LoVo (cell line): ENCODE data around the gene RBBP4.
"Not testable (repeated sequence)": the region's sequence is repeated elsewhere in the genome, so short reads cannot be mapped to it uniquely, and the experiment has no call there.

Source experiments
- DNase-seq: peaks from one replicate; pipeline ENCODE4 v3.0.0-alpha.2; 2016; ENCODE audit warnings: low spot score

Gene RBBP4

DNA sequence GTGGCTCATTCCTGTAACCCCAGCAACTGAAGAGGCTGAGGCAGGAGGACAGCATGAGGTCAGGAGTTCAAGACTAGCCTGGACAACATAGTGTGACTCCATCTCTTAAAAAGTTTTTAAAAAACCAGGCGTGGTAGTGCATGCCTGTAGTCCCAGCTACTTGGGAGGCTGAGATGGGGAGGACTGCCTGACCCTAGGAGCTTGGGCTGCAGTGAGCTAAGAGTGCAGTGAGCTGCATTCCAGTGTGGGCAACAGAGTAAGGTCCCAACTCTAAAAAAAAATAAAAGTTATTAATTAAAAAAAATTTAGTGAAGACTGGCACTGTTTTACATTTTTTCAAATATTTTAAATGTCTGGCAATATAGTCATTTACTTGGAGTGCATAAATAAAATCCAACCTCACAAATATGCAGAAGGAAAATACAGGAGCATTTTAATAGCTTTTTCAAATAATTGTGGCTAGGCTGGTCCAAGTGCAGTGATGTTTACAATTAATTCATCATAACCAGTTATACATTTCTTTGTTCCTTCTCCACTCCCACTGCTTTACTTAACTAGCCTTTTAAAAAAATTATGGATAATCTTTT is 11.4 kb upstream of the RBBP4 start:
- no peak for DNase-seq

GRCh38 chr1:32642292-32642827 is 8.6 kb upstream of the RBBP4 start:
- DNase-seq, result not testable (repeated sequence)

DNA sequence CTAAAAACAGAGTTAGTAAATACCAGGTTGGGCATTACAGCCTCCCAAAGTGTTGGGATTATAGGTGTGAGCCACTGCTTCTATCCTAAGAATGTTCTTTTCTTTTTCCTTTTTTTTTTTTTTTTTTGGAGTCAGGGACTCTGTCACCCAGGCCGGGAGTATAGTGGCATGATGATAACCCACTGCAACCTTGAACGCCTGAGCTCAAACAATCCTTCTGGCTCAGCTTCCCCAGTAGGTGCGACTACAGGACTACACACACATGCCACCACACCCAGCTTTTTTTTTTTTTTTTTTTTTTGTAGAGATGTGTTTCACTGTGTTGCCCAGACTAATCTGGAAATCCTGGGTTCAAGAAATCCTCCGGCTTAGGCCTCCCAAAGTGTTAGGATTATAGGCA is 6.6 kb upstream of the RBBP4 start:
- no peak for DNase-seq

DNA sequence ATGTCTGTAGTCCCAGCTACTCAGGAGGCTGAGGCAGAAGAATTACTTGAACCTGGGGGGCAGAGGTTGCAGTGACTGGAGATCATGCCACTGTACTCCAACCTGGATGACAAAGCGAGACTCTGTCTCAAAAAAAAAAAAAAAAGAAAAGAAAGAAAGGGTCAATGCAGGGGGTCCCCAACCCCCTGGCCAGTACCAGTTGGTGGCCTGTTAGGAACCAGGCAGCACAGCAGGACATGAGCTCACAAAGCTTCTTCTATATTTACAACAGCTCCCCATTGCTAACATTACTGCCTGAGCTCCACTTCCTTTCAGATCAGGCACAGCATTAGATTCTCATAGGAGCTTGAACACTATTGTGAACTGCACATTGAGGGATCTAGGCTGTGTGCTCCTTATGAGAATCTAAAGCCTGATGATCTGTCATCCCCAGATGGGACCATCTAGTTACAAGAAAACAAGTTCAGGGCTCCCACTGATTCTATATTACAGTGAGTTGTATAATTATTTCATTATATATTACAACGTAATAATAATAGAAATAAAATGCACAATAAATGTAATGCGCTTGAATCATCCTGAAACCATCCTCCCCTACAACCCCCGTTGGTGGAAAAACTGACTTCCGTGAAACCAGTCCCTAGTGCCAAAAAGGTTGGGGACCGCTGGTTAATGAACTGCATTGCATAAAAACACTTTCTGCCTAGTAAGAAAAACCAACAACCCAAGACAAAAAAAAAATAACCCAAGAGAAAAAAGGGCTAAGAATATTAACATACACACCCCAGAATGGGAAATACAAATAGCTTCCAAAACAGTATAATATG is 3.5 kb upstream of the RBBP4 start:
- no peak for DNase-seq

DNA sequence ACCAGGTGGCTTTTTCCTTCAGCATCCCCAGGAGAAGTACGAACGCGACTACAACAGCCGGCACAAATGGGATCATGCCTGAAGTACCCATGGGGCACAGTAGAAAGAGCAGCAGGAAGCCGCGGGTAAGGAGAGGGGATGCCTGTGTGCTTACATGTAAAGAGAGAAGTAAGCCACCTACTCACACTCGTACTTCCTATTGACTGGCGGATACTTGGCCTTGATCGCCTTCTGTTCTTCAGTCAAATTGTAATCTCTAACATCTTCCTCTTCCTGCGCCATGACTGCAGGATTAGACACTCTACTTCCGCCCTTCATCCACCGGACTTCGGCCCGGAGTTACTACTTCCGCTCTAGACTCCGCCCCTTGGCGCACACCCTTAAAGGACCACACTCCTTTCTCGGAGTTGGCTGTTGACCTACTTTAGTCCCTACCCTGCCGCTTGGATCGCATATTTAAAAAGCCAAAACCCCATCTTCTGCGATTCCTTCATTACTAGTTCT is 708 bp upstream of the RBBP4 start, which contains the start of gene ZBTB8OS:
TSS of gene ZBTB8OS (minus strand) at position 303 of the 504 bp plus-strand sequence. CDS start at position 282, 21 bp downstream.
- peak; percentile 95 for DNase-seq

- DNase-seq, result no peak
These were observed 559 bp downstream of the RBBP4 start for GRCh38 chr1:32651461-32652073.

DNA sequence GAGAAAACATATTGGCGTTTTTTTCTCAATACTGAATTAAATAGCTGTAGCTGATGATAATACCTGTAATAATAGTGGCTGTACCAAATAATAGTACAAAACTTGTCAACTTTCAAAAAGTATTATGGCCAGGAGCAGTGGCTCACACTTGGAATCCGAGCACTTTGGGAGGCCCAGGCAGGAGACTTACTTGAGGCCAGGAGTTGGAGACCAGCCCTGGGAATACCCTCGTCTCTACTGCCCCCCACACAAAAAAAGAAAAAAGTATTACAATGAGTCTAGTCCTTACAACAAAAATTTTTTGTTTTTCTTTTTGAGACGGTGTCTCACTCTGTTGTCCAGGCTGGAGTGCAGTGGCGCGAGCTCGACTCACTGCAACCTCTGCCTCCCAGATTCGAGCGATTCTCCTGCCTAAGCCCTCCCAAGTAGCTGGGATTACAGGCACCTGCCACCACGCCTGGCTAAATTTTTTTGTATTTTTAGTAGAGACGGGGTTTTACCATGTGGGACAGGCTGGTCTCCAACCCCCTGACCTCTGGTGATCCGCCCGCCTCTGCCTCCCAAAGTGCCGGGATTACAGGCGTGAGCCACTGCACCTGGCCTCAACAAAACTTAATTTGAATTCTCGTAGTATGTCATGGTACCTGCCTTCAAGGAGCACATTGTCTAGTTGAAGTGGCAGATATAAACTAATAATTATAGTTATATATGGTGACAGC is 1.4 kb downstream of the RBBP4 start:
- no peak for DNase-seq

GRCh38 chr1:32659581-32659980 is 8.6 kb downstream of the RBBP4 start:
- DNase-seq, result no peak

GRCh38 chr1:32665915-32666314 is 14.9 kb downstream of the RBBP4 start:
- DNase-seq, result no peak

DNA sequence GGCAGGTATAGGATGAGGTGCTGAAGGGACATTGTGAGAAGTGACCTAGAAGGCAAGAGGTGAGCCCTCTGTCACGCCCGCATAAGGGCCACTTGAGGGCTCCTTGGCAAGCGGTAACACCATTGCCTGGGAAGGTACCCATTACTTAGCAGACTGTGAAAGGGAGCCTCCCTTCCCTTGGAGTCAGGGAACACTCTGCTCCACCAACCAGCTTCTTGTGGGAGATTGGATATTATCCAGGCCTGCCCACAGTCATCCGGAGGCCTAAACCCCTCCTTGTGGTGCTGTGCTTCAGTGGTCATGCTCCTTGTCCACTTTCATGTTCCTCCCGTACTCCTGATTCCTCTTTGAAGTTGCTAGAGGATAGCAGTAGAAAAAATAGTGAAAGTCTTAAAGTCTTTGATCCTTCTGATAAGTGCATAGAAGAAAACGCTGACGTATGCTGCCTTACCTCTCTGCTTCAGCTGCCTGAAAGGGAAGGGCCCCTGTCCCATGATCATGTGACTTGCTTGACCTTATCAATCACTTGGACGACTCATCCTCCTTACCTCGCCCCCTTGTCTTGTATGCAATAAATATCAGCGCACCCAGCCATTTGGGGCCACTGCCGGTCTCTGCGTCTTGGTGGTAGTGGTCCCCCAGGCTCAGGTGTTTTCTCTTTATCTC is 16.0 kb downstream of the RBBP4 start:
- no peak for DNase-seq

DNA sequence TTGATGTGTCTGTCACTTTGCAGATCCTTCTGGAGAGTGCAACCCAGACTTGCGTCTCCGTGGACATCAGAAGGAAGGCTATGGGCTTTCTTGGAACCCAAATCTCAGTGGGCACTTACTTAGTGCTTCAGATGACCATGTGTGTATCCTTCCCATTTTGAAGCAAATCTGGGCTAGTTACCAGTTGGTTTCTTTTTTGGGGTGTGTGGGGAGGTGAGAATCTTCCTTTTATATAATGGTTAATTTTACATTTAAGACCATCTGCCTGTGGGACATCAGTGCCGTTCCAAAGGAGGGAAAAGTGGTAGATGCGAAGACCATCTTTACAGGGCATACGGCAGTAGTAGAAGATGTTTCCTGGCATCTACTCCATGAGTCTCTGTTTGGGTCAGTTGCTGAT is 17.7 kb downstream of the RBBP4 start:
- not testable (repeated sequence) for DNase-seq

GRCh38 chr1:32676945-32677344 is 25.9 kb downstream of the RBBP4 start:
- DNase-seq, result no peak

DNA sequence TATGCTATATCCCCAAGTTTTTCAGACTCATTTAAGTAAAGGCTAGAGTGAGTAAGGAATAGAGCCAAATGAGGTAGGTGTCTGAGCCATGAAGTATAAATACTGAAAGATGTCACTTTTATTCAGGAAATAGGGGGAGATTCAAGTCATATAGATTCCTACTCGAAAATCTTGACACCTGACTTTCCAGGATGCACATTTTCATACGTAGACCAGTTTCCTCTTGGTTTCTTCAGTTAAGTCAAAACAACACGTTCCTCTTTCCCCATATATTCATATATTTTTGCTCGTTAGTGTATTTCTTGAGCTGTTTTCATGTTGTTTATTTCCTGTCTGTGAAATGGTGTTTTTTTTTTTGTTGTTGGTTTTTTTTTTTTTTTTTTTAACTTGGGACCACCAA is 29.0 kb downstream of the RBBP4 start:
- DNase-seq, result not testable (repeated sequence)

DNA sequence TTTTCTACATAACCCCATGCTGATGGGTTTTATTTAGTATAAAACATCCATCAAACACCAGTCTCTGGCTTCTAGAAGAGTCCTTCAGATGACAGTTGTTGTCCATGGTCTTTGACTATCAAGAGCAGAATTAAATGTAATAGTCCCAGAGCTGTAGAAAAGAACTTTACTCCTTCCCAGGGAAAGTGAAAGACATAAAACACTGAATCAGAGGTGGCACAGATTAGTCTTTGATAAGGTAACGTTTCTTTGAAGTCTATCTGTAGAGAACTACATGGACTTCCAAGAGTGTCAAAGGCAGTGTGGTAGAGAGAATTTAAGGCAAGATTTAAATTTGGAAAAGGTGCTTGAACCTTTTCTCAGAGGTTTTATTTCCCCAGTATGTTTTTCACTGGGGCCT is 29.6 kb downstream of the RBBP4 start:
- no peak for DNase-seq

- no peak for DNase-seq
These were observed 30.5 kb downstream of the RBBP4 start for GRCh38 chr1:32681509-32681908.

- no peak for DNase-seq
These were observed 31.0 kb downstream of the RBBP4 start for GRCh38 chr1:32681999-32682398.

- DNase-seq, result no peak
These were observed 32.4 kb downstream of the RBBP4 start for GRCh38 chr1:32683397-32683796.

GRCh38 chr1:32684167-32684811 is 33.3 kb downstream of the RBBP4 start:
- no peak for DNase-seq

DNA sequence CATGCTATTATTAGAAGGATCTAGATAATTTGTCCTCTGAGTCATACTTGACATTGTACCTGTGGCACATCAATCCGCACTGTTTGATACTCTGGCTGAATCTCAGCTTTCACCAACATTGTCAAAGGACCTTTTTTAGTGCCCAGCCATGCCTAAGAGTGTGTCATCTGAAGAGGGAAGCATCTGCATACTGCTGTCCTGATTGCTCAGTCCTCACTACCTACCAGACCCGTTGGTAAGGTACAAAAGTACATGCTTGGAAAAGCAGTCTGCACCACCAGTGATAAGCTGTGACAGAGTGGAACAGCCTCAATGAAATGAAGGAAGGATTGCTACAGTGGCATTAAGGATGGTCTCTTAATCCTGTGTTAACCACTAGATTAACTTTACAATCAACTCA is 34.5 kb downstream of the RBBP4 start:
- no peak for DNase-seq

DNA sequence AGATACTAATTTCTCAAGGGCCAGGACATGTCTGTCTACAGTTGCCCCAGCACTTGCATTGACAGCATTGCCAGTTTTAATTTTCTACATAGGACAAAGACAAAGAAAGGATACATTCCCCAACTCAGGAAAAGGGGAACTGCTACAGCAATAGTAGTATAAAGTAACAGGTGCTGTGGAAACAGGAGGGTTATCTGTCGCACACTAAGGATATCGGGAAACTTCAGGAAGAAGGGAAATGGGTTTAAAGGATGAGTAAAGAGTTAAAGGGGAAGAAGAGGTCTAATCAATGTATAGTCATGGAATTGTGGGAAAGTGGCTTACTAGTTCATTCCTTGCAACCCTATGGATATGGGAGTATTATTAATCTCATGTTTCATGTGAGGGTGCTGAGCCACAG is 35.4 kb downstream of the RBBP4 start:
- DNase-seq, result no peak
